Posterior cingulate gyrus (tissue), 11 donors: ENCODE measurements around the gene CHST15.
"Not testable (repeated sequence)": the region's sequence is repeated elsewhere in the genome, so short reads cannot be mapped to it uniquely, and the experiment has no call there.

ENCODE experiments used
- DNase-seq, 10 donors: peaks; one replicate each; pipeline versions ENCODE4 v3.0.0 to v3.0.0-alpha.2; 2020 to 2021; ENCODE audit warnings: mixed read lengths in 3 of 10
- intact Hi-C: fragments of 100-400 bp; cut with DNase I; formaldehyde crosslinking; loops from one replicate; pipeline ENCODE4 v1.15.1; 2023

The CHST15 gene

GRCh38 chr10:124036746-124037145, 56.7 kb downstream of the CHST15 start:
- DNase-seq, result peak in 1 of 10 donors; percentile 61
- intact Hi-C loops, result no loop called here

GRCh38 chr10:124035928-124036558, 57.4 kb downstream of the CHST15 start:
- intact Hi-C loops, result no loop called here
- peak in 1 of 10 donors; percentile 83 for DNase-seq

GRCh38 chr10:124035306-124035927, 58.0 kb downstream of the CHST15 start:
- DNase-seq, result peak in 1 of 10 donors; percentile 51
- intact Hi-C loops, result no loop called here

GRCh38 chr10:124034576-124035305, 58.7 kb downstream of the CHST15 start:
- intact Hi-C loops, result not testable (repeated sequence)
- peak in 1 of 10 donors; percentile 39 for DNase-seq

GRCh38 chr10:124033887-124034218, 59.5 kb downstream of the CHST15 start:
- DNase-seq, result peak in 1 of 10 donors; percentile 84
- intact Hi-C loops, result no loop called here

- intact Hi-C loops, result no loop called here
- peak in 1 of 10 donors; percentile 80 for DNase-seq
Observed at GRCh38 chr10:124032971-124033886, 60.2 kb downstream of the CHST15 start.

GRCh38 chr10:124032087-124032935, 61.1 kb downstream of the CHST15 start:
- DNase-seq, result peak in 1 of 10 donors; percentile 1
- intact Hi-C loops, result no loop called here

- peak in 1 of 10 donors; percentile 67 for DNase-seq
- intact Hi-C loops, result no loop called here
Observed at GRCh38 chr10:124030492-124031110, 62.8 kb downstream of the CHST15 start.

- DNase-seq, result peak in 1 of 10 donors; percentile 24
- intact Hi-C loops, result no loop called here
Observed at GRCh38 chr10:124030061-124030460, 63.3 kb downstream of the CHST15 start.

GRCh38 chr10:124029559-124029958, 63.8 kb downstream of the CHST15 start:
- intact Hi-C loops, result no loop called here
- DNase-seq, result peak in 1 of 10 donors; percentile 51

GRCh38 chr10:124028700-124029480, 64.5 kb downstream of the CHST15 start:
- peak in 2 of 10 donors; percentile 48 to 55 for DNase-seq
- intact Hi-C loops, result no loop called here

GRCh38 chr10:124027651-124028050, 65.7 kb downstream of the CHST15 start:
- intact Hi-C loops, result no loop called here
- peak in 2 of 10 donors; percentile 13 to 66 for DNase-seq

- DNase-seq, result peak in 3 of 10 donors; percentile 40 to 81 (median 52)
- intact Hi-C loops, result no loop called here
Observed at GRCh38 chr10:124027031-124027611, 66.3 kb downstream of the CHST15 start.

- DNase-seq, result peak in 2 of 10 donors; percentile 59 to 73
- intact Hi-C loops, result no loop called here
Observed at GRCh38 chr10:124026589-124026939, 66.8 kb downstream of the CHST15 start.

GRCh38 chr10:124025660-124026588, 67.5 kb downstream of the CHST15 start:
- intact Hi-C loops, result no loop called here
- DNase-seq, result peak in 2 of 10 donors; percentile 16 to 62

- intact Hi-C loops, result no loop called here
- DNase-seq, result peak in 1 of 10 donors; percentile 35
Observed at GRCh38 chr10:124025152-124025551, 68.2 kb downstream of the CHST15 start.

GRCh38 chr10:124022066-124022465, 71.3 kb downstream of the CHST15 start:
- intact Hi-C loops, result no loop called here
- peak in 1 of 10 donors; percentile 34 for DNase-seq
